ENCODE data around the gene STAC.
"Not testable (repeated sequence)": the region's sequence is repeated elsewhere in the genome, so short reads cannot be mapped to it uniquely, and the experiment has no call there.

Gene STAC

GRCh38 chr3:36482880-36483279 lies 102.6 kb downstream of the STAC start:
- DNase-seq, result no peak

- no peak for DNase-seq
Observed at GRCh38 chr3:36483709-36484108, 103.4 kb downstream of the STAC start.

- no peak for DNase-seq
Observed at GRCh38 chr3:36484386-36484785, 104.1 kb downstream of the STAC start.

GRCh38 chr3:36486009-36486795 lies 105.9 kb downstream of the STAC start:
- no peak for DNase-seq

GRCh38 chr3:36487616-36488015 lies 107.3 kb downstream of the STAC start:
- DNase-seq, result no peak

- no peak for DNase-seq
Observed at GRCh38 chr3:36488077-36488789, 107.9 kb downstream of the STAC start.

GRCh38 chr3:36489101-36489500 lies 108.8 kb downstream of the STAC start:
- no peak for DNase-seq

- DNase-seq, result no peak
Observed at GRCh38 chr3:36489679-36490425, 109.5 kb downstream of the STAC start.

GRCh38 chr3:36493051-36493450 lies 112.7 kb downstream of the STAC start:
- no peak for DNase-seq

GRCh38 chr3:36494461-36495109 lies 114.3 kb downstream of the STAC start:
- no peak for DNase-seq

- no peak for DNase-seq
Observed at GRCh38 chr3:36496684-36497633, 116.7 kb downstream of the STAC start.

- not testable (repeated sequence) for DNase-seq
Observed at GRCh38 chr3:36500053-36500452, 119.7 kb downstream of the STAC start.

GRCh38 chr3:36501616-36502015 lies 121.3 kb downstream of the STAC start:
- no peak for DNase-seq

GRCh38 chr3:36505393-36505792 lies 125.1 kb downstream of the STAC start:
- DNase-seq, result no peak

GRCh38 chr3:36511791-36512486 lies 131.6 kb downstream of the STAC start:
- no peak for DNase-seq

- no peak for DNase-seq
Observed at GRCh38 chr3:36512555-36512954, 132.3 kb downstream of the STAC start.

- DNase-seq, result no peak
Observed at GRCh38 chr3:36514171-36514570, 133.9 kb downstream of the STAC start.

- no peak for DNase-seq
Observed at GRCh38 chr3:36519682-36520081, 139.4 kb downstream of the STAC start.

- no peak for DNase-seq
Observed at GRCh38 chr3:36520241-36521006, 140.1 kb downstream of the STAC start.

GRCh38 chr3:36521007-36521379 lies 140.7 kb downstream of the STAC start:
- DNase-seq, result no peak

- DNase-seq, result no peak
Observed at GRCh38 chr3:36524560-36524959, 144.3 kb downstream of the STAC start.

Data from NCI-H748 treated with DMSO at 0.1 percent for 48 hours (cell line).